KMS-11 (cell line): Measurements from ENCODE around the gene FDX2.

Source experiments
- H2AFZ ChIP-seq: fragments of 200-600 bp; sonication (generic); 2 replicates; pipeline ENCODE4 v1.6.1; 2016; ENCODE audit warnings: antibody characterized with exemption, mixed run types, low read depth
- H3K27ac ChIP-seq: fragments of 200-600 bp; sonication (generic); 2 replicates; pipeline ENCODE4 v1.6.1; 2016; ENCODE audit warnings: mild to moderate bottlenecking, mixed run types
- H3K27me3 ChIP-seq: fragments of 200-600 bp; sonication (generic); 2 replicates; pipeline ENCODE4 v1.6.1; 2017; ENCODE audit warnings: mild to moderate bottlenecking, low read depth, mixed run types, moderate library complexity; ENCODE audit not compliant: insufficient read depth
- H3K36me3 ChIP-seq: fragments of 200-600 bp; sonication (generic); 2 replicates; pipeline ENCODE4 v1.6.1; 2017; ENCODE audit warnings: mild to moderate bottlenecking, mixed run types; ENCODE audit not compliant: insufficient read depth
- H3K4me1 ChIP-seq: fragments of 200-600 bp; sonication (generic); 2 replicates; pipeline ENCODE4 v1.6.1; 2016; ENCODE audit warnings: mild to moderate bottlenecking, low read depth, mixed run types; ENCODE audit not compliant: poor library complexity, severe bottlenecking
- H3K4me2 ChIP-seq: fragments of 200-600 bp; sonication (generic); 2 replicates; pipeline ENCODE4 v1.7.0; 2016; ENCODE audit warnings: mild to moderate bottlenecking, mixed run types
- H3K4me3 ChIP-seq: fragments of 200-600 bp; sonication (generic); IDR thresholded peaks from 2 replicates; pipeline ENCODE4 v1.6.1; 2017; ENCODE audit warnings: low read depth, low read length, mixed read lengths; ENCODE audit not compliant: insufficient read depth
- H3K79me2 ChIP-seq: fragments of 200-600 bp; sonication (generic); 2 replicates; pipeline ENCODE4 v1.6.1; 2016; ENCODE audit warnings: low read depth, mixed run types; ENCODE audit not compliant: insufficient read depth
- H3K9ac ChIP-seq: fragments of 200-600 bp; sonication (generic); 2 replicates; pipeline ENCODE4 v1.6.1; 2016; ENCODE audit warnings: mild to moderate bottlenecking, mixed run types
- H4K20me1 ChIP-seq: fragments of 200-600 bp; sonication (generic); 2 replicates; pipeline ENCODE4 v1.6.1; 2016; ENCODE audit warnings: mild to moderate bottlenecking, mixed run types; ENCODE audit not compliant: insufficient read depth
- CTCF ChIP-seq: fragments of 200-600 bp; sonication (generic); conservative IDR thresholded peaks from 2 replicates; pipeline ENCODE4 v1.6.1; 2017; ENCODE audit warnings: low read depth, mild to moderate bottlenecking, antibody characterized with exemption, low read length, moderate library complexity, mixed read lengths

Gene FDX2

GRCh38 chr19:10286803-10287737 is 28.7 kb downstream of the FDX2 start, which contains the start of gene ICAM4:
Gene ICAM4 (plus strand): TSS chr19:10286955. CDS start chr19:10287013, 58 bp downstream.
- peaks cover 24% of the 10 kb centered on the region for H3K27me3 ChIP-seq
- no peaks in the 10 kb centered on the region for H4K20me1 ChIP-seq
- no peaks in the 10 kb centered on the region for H3K36me3 ChIP-seq
- H3K79me2 ChIP-seq, result no peaks in the 10 kb centered on the region
- TF ChIP-seq CTCF, result no peak
- no peak within 1 kb of the TSS for H3K4me2 ChIP-seq
- H2AFZ ChIP-seq, result no peak within 1 kb of the TSS
- H3K4me1 ChIP-seq, result peaks cover 20% of the 10 kb centered on the region
- H3K4me3 ChIP-seq, result no peak within 1 kb of the TSS
- no peak within 1 kb of the TSS for H3K9ac ChIP-seq
- H3K27ac ChIP-seq, result no peak within 1 kb of the TSS

- Histone ChIP-seq H3K27me3 (peaks cover 8% of the 10 kb centered on the region), H3K4me2 (no peak overlapping the region), H3K36me3 (no peaks in the 10 kb centered on the region), H3K4me3 (no peak overlapping the region), H3K4me1 (peaks cover 7% of the 10 kb centered on the region), H2AFZ (no peak overlapping the region), H3K27ac (no peak overlapping the region), H4K20me1 (no peaks in the 10 kb centered on the region), H3K79me2 (no peaks in the 10 kb centered on the region), H3K9ac (no peak overlapping the region)
- TF ChIP-seq CTCF, result no peak
Measured at GRCh38 chr19:10285393-10285792, 30.4 kb downstream of the FDX2 start.

- Histone ChIP-seq H3K4me3 (no peak overlapping the region), H3K36me3 (no peaks in the 10 kb centered on the region), H4K20me1 (no peaks in the 10 kb centered on the region), H3K4me2 (no peak overlapping the region), H3K4me1 (peaks cover 5% of the 10 kb centered on the region), H2AFZ (no peak overlapping the region), H3K27ac (no peak overlapping the region), H3K79me2 (no peaks in the 10 kb centered on the region), H3K27me3 (peaks cover 3% of the 10 kb centered on the region; the same call in 1 of the 2 replicates), H3K9ac (no peak overlapping the region)
- TF ChIP-seq CTCF, result no peak
Measured at GRCh38 chr19:10284960-10285278, 30.9 kb downstream of the FDX2 start.

GRCh38 chr19:10284065-10284959 is 31.5 kb downstream of the FDX2 start:
- Histone ChIP-seq H3K9ac (no peak overlapping the region), H3K4me3 (no peak overlapping the region), H3K4me1 (peaks cover 5% of the 10 kb centered on the region), H3K27me3 (no peaks in the 10 kb centered on the region), H4K20me1 (no peaks in the 10 kb centered on the region), H2AFZ (no peak overlapping the region), H3K4me2 (no peak overlapping the region), H3K79me2 (no peaks in the 10 kb centered on the region), H3K36me3 (no peaks in the 10 kb centered on the region), H3K27ac (no peak overlapping the region)
- TF ChIP-seq CTCF, result no peak
